Coronary artery (tissue), 2 donors: ENCODE results near the gene ARFIP1.
"Not testable (repeated sequence)": the region's sequence is repeated elsewhere in the genome, so short reads cannot be mapped to it uniquely, and the experiment has no call there.

ENCODE experiments used
- DNase-seq: peaks from one replicate; pipeline ENCODE4 v3.0.0-alpha.2; 2017; ENCODE audit warnings: low spot score
- H3K27ac ChIP-seq, 2 donors: fragments of 200-600 bp; sonication (generic); one replicate each; pipeline ENCODE4 v1.5.1; 2016 to 2019
- H3K4me3 ChIP-seq: fragments of 200-600 bp; sonication (generic); 2 replicates; pipeline ENCODE4 v1.5.1; 2016; ENCODE audit warnings: mild to moderate bottlenecking, moderate library complexity
- CTCF ChIP-seq: fragments of 200-600 bp; sonication (generic); IDR thresholded peaks from one replicate; pipeline ENCODE4 v1.5.1; 2019; ENCODE audit warnings: antibody characterized with exemption

Gene ARFIP1

GRCh38 chr4:152856960-152857359 lies 77.2 kb downstream of the ARFIP1 start:
- TF ChIP-seq CTCF, result no peak
- Histone ChIP-seq H3K27ac (no peak overlapping the region), H3K4me3 (no peak overlapping the region)
- no peak for DNase-seq

GRCh38 chr4:152858934-152859333 lies 79.2 kb downstream of the ARFIP1 start:
- Histone ChIP-seq H3K4me3 (no peak overlapping the region), H3K27ac (no peak overlapping the region)
- no peak for DNase-seq
- no peak for TF ChIP-seq CTCF

DNA sequence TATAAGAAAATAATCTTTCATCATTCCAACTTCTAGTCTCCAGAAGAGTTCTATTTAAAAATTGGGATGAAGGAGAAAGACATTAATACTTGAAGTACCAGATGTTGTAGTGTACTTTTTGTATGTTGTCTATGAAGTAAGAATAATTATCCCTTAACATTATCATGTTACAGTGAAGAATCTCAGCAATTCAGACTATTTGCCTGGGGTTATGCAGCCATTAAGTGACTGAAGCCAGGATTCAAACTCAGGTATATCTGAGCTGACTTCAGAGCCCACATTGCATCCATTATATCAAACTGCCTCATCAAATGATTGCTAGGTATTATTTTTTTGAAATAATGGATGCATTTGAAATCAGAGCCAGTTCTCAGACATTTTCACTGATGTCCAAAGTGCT lies 80.3 kb downstream of the ARFIP1 start:
- Histone ChIP-seq H3K4me3 (no peak overlapping the region), H3K27ac (no peak overlapping the region)
- no peak for DNase-seq
- no peak for TF ChIP-seq CTCF

DNA sequence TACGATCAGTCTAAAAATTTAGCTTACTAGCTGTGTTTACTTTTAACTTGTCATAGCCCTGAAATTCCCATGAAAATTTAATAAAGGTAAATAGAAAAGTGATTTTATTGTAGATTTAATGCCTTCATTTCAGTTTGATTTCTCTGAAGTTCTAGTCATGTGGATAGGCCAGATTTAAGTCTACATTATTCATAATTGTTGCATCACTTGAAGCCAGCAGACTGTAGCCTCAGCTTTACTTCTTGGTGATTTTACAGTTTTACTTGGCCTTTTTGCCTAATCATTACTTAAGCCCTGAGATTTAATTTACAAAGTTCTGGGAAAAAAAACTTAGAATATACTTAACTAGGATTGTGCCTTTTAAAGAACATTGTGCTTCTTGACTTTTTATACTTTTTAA lies 82.9 kb downstream of the ARFIP1 start:
- TF ChIP-seq CTCF, result no peak
- H3K4me3 ChIP-seq, result no peak overlapping the region
- H3K27ac ChIP-seq, result no peak overlapping the region
- DNase-seq, result no peak

- Histone ChIP-seq H3K27ac (no peak overlapping the region), H3K4me3 (no peak overlapping the region)
- DNase-seq, result no peak
- no peak for TF ChIP-seq CTCF
Measured at GRCh38 chr4:152864361-152864760, 84.6 kb downstream of the ARFIP1 start.

GRCh38 chr4:152866432-152866993 lies 86.8 kb downstream of the ARFIP1 start:
- not testable (repeated sequence) for H3K4me3 ChIP-seq, H3K27ac ChIP-seq, DNase-seq

DNA sequence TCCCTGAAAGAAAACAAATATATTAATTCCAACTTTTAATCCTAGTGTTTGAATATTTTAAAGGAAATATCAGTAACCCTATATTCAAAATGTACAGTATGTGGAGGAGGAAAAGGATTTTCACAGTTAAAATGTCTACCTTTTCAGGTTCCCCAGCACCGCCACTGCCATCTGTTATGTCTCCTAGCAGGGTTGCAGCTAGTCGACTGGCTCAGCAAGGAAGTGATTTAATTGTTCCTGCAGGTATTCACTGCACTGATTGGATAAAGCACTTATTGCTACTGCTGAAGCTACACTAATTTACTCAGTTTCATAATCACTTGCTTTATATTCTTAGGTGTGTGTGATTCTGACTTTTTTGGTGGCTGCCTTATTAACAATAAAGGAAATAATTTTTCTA lies 90.9 kb downstream of the ARFIP1 start:
- DNase-seq, result no peak
- Histone ChIP-seq H3K27ac (no peak overlapping the region), H3K4me3 (no peak overlapping the region)
- no peak for TF ChIP-seq CTCF

DNA sequence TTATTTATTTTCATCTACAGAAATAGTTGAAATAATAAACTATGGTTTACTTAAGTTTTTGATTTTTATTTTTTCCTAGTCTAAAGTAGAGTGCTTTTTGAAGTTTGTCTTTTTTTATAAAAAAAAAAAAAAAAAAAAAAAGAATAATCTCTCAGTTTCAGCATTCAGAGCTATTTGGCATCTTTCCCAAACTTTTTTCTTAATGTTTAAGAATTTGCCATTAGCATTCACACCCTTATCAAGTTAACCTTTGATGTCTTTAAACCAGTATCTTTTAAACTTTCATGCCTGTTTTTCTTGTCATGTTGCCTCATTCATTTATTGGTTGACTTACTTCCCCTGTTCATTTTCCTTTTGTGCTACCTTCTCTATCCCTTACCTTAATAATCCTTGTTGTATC lies 95.5 kb downstream of the ARFIP1 start:
- no peak for DNase-seq
- Histone ChIP-seq H3K4me3 (no peak overlapping the region), H3K27ac (no peak overlapping the region)
- TF ChIP-seq CTCF, result no peak
